ENCODE results near the gene FOXP1. TPM values are rescaled to one million over a fixed set of nuclear protein-coding genes. Genes with fewer than 3 reads are reported as not detected.

Gene FOXP1
- total and polyA plus RNA-seq, 7 experiments from 2014 or later: 104 to 537 (median 444) TPM

- peaks cover 0 to 33% of the 10 kb centered on the region in 2 donors for H3K4me1 ChIP-seq (ENCODE audit: control insufficient read depth in 2 of 2, insufficient read depth in 2 of 2, low read length in 2 of 2)
- peaks cover 25 to 87% (median 78%) of the 10 kb centered on the region in 7 donors for H3K4me1 Mint-ChIP-seq
- no peaks in the 10 kb centered on the region for H3K27me3 Mint-ChIP-seq
- H3K4me3 Mint-ChIP-seq: peak overlapping the region in 9 of 10 donors; percentile 14 to 66 (median 55)
- ATAC-seq (peak; percentile 36), DNase-seq (no peak)
- intact Hi-C loops (cut with micrococcal nuclease): loop anchor here in 1 of 2 donors (1.0 to 2.0 kb wide), 3 partner anchors 8 to 34 kb away; no protein-coding TSS in a partner anchor
- peaks cover 0 to 19% (median 0%) of the 10 kb centered on the region in 3 experiments for H3K36me3 ChIP-seq (ENCODE audit: control insufficient read depth in 2 of 3, insufficient read depth in 3 of 3, low read length in 3 of 3)
- H3K27me3 ChIP-seq (ENCODE audit: control insufficient read depth in 2 of 2, insufficient read depth in 2 of 2, low read length in 2 of 2): no peaks in the 10 kb centered on the region
- ChIA-PET CTCF (no interaction called here), POLR2A (interaction anchor here (1.1 to 1.4 kb wide), 2 partner anchors 11 to 13 kb away, joined by 3 to 5 read pairs; no protein-coding TSS in a partner anchor)
- H3K4me3 ChIP-seq (ENCODE audit: low read length): no peak overlapping the region
- peaks cover 0 to 2% (median 0%) of the 10 kb centered on the region in 11 donors for H3K9me3 Mint-ChIP-seq
- peak overlapping the region in 8 of 9 donors; percentile 69 to 84 (median 74) for H3K27ac Mint-ChIP-seq
- peaks cover 0 to 48% (median 25%) of the 10 kb centered on the region in 5 donors for H3K36me3 Mint-ChIP-seq
- H3K27ac ChIP-seq (ENCODE audit: low read depth, low read length): peak overlapping the region; percentile 50
- no peaks in the 10 kb centered on the region for H3K9me3 ChIP-seq (ENCODE audit: control insufficient read depth in 2 of 3, low read length in 3 of 3)
Measured at GRCh38 chr3:71264840-71265239, 318.7 kb downstream of the FOXP1 start.

- no peaks in the 10 kb centered on the region for H3K27me3 Mint-ChIP-seq
- POLR2A ChIA-PET: interaction anchor here (0.6 to 1.1 kb wide), 3 partner anchors 36 to 269 kb away, joined by 3 to 4 read pairs (median 4); no protein-coding TSS in a partner anchor
- ATAC-seq (no peak), DNase-seq (no peak)
- no peak overlapping the region for H3K27ac ChIP-seq (ENCODE audit: low read depth, low read length)
- H3K9me3 ChIP-seq (ENCODE audit: control insufficient read depth in 2 of 3, low read length in 3 of 3): no peaks in the 10 kb centered on the region
- no peaks in the 10 kb centered on the region for H3K9me3 Mint-ChIP-seq
- intact Hi-C loops (cut with micrococcal nuclease): no loop called here
- peaks cover 0 to 15% (median 0%) of the 10 kb centered on the region in 3 experiments for H3K36me3 ChIP-seq (ENCODE audit: control insufficient read depth in 2 of 3, insufficient read depth in 3 of 3, low read length in 3 of 3)
- H3K27me3 ChIP-seq (ENCODE audit: control insufficient read depth in 2 of 2, insufficient read depth in 2 of 2, low read length in 2 of 2): no peaks in the 10 kb centered on the region
- H3K4me3 ChIP-seq (ENCODE audit: low read length): no peak overlapping the region
- H3K27ac Mint-ChIP-seq: peak overlapping the region in 8 of 9 donors; percentile 35 to 82 (median 76)
- H3K36me3 Mint-ChIP-seq: peaks cover 0 to 59% (median 39%) of the 10 kb centered on the region in 5 donors
- peak overlapping the region in 8 of 10 donors; percentile 4 to 57 (median 26) for H3K4me3 Mint-ChIP-seq
- peaks cover 29 to 90% (median 81%) of the 10 kb centered on the region in 7 donors for H3K4me1 Mint-ChIP-seq
- H3K4me1 ChIP-seq (ENCODE audit: control insufficient read depth in 2 of 2, insufficient read depth in 2 of 2, low read length in 2 of 2): peaks cover 0 to 41% of the 10 kb centered on the region in 2 donors
- CTCF ChIA-PET: interaction anchor here (0.6 kb wide), 1 partner anchor 11 kb away, joined by 3 read pairs; no protein-coding TSS in a partner anchor
Measured at GRCh38 chr3:71262364-71263265, 320.9 kb downstream of the FOXP1 start.

DNA sequence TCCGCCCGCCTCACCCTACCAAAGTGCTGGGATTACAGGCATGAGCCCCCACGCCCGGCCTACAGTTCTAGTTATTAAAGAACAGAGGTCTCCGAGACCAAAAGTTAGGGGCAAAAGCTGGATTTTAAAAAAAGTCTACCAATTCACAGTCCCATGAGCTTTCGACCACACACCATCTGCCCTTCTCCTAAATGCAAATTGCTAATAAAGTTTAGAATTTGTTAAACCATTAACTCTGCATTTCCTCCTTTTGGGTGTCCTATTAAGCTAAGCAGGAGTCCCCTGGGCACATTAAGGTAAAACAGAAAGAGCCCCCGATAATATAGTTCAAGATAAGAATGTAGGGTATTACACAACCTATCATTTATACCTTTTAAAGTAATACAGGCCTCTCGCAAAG, 322.7 kb downstream of the FOXP1 start:
- Mint-ChIP-seq H3K9me3 (no peaks in the 10 kb centered on the region), H3K36me3 (peaks cover 4 to 59% (median 33%) of the 10 kb centered on the region in 5 donors), H3K4me1 (peaks cover 28 to 90% (median 79%) of the 10 kb centered on the region in 7 donors), H3K27ac (peak overlapping the region in 2 of 9 donors; percentile 13 to 34), H3K27me3 (no peaks in the 10 kb centered on the region), H3K4me3 (no peak overlapping the region)
- Histone ChIP-seq H3K9me3 (ENCODE audit: control insufficient read depth in 2 of 3, low read length in 3 of 3) (no peaks in the 10 kb centered on the region), H3K4me1 (ENCODE audit: control insufficient read depth in 2 of 2, insufficient read depth in 2 of 2, low read length in 2 of 2) (peaks cover 0 to 40% of the 10 kb centered on the region in 2 donors), H3K27ac (ENCODE audit: low read depth, low read length) (no peak overlapping the region), H3K27me3 (ENCODE audit: control insufficient read depth in 2 of 2, insufficient read depth in 2 of 2, low read length in 2 of 2) (no peaks in the 10 kb centered on the region), H3K36me3 (ENCODE audit: control insufficient read depth in 2 of 3, insufficient read depth in 3 of 3, low read length in 3 of 3) (peaks cover 0 to 17% (median 0%) of the 10 kb centered on the region in 3 experiments), H3K4me3 (ENCODE audit: low read length) (no peak overlapping the region)
- DNase-seq: no peak
- intact Hi-C loops (cut with micrococcal nuclease): no loop called here
- ChIA-PET POLR2A (no interaction called here), CTCF (no interaction called here)
- ATAC-seq: no peak

DNA sequence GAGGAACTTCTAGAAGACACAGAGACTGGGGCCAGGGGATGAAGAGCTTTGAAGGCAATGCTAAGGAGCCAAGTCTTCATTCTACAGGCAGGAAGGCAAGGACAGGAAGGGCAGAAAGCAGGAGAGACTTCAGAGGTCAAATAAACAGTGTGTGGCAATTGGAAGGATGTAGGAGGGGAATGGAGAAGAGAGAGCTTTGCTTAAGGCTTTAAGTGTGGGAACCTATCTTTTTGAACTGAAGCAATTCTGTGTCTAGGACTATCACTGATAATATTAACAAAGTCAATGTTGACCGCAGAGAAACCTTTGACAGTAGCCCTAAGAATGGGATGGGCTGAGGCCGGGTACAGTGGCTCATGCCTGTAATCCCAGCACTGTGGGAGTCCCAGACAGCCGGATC, 325.0 kb downstream of the FOXP1 start:
- H3K4me1 Mint-ChIP-seq: peaks cover 11 to 91% (median 78%) of the 10 kb centered on the region in 7 donors
- CTCF ChIA-PET: no interaction called here
- H3K4me3 ChIP-seq (ENCODE audit: low read length): no peak overlapping the region
- H3K27ac ChIP-seq (ENCODE audit: low read depth, low read length): peak overlapping the region; percentile 23
- no peaks in the 10 kb centered on the region for H3K27me3 Mint-ChIP-seq
- peaks cover 0 to 17% (median 0%) of the 10 kb centered on the region in 3 experiments for H3K36me3 ChIP-seq (ENCODE audit: control insufficient read depth in 2 of 3, insufficient read depth in 3 of 3, low read length in 3 of 3)
- no peak for DNase-seq
- H3K36me3 Mint-ChIP-seq: peaks cover 4 to 59% (median 21%) of the 10 kb centered on the region in 5 donors
- H3K9me3 ChIP-seq (ENCODE audit: control insufficient read depth in 2 of 3, low read length in 3 of 3): no peaks in the 10 kb centered on the region
- peaks cover 0 to 37% of the 10 kb centered on the region in 2 donors for H3K4me1 ChIP-seq (ENCODE audit: control insufficient read depth in 2 of 2, insufficient read depth in 2 of 2, low read length in 2 of 2)
- H3K4me3 Mint-ChIP-seq: peak overlapping the region in 3 of 10 donors; percentile 24 to 46 (median 39)
- H3K27ac Mint-ChIP-seq: peak overlapping the region in 8 of 9 donors; percentile 40 to 90 (median 78)
- H3K27me3 ChIP-seq (ENCODE audit: control insufficient read depth in 2 of 2, insufficient read depth in 2 of 2, low read length in 2 of 2): no peaks in the 10 kb centered on the region
- POLR2A ChIA-PET: interaction anchor here (1.2 kb wide), 1 partner anchor 11 kb away, joined by 3 read pairs; no protein-coding TSS in a partner anchor
- intact Hi-C loops (cut with micrococcal nuclease): no loop called here
- ATAC-seq: no peak
- no peaks in the 10 kb centered on the region for H3K9me3 Mint-ChIP-seq

- H3K27ac ChIP-seq (ENCODE audit: low read depth, low read length): peak overlapping the region; percentile 23
- CTCF ChIA-PET: no interaction called here
Measured at GRCh38 chr3:71258116-71258515, 325.4 kb downstream of the FOXP1 start.

DNA sequence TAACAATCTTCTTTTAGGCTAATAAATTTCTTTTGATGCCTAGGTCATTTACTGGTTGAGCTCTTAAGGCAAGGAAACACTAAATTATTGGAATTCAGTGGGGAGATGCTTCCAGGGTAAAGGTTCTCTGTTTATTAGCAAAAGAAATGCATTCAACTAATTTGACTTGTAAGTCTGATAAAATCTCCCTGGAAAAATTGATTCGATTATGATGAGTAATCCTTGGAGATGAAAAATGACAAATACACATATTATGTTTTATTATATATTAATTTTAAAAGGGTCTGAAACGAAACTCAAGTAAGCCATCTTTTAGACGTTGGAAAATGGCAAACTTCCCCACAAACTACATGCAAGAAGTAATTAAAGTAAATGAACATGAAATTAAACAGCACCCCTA, 328.0 kb downstream of the FOXP1 start:
- Histone ChIP-seq H3K27ac (ENCODE audit: low read depth, low read length) (no peak overlapping the region), H3K27me3 (ENCODE audit: control insufficient read depth in 2 of 2, insufficient read depth in 2 of 2, low read length in 2 of 2) (no peaks in the 10 kb centered on the region), H3K4me3 (ENCODE audit: low read length) (no peak overlapping the region), H3K36me3 (ENCODE audit: control insufficient read depth in 2 of 3, insufficient read depth in 3 of 3, low read length in 3 of 3) (peaks cover 0 to 10% (median 0%) of the 10 kb centered on the region in 3 experiments), H3K4me1 (ENCODE audit: control insufficient read depth in 2 of 2, insufficient read depth in 2 of 2, low read length in 2 of 2) (peaks cover 0 to 32% of the 10 kb centered on the region in 2 donors), H3K9me3 (ENCODE audit: control insufficient read depth in 2 of 3, low read length in 3 of 3) (no peaks in the 10 kb centered on the region)
- ATAC-seq (no peak), DNase-seq (no peak)
- intact Hi-C loops (cut with micrococcal nuclease): no loop called here
- Mint-ChIP-seq H3K4me1 (peaks cover 7 to 92% (median 80%) of the 10 kb centered on the region in 7 donors), H3K4me3 (no peak overlapping the region), H3K27me3 (no peaks in the 10 kb centered on the region), H3K36me3 (peaks cover 4 to 66% (median 23%) of the 10 kb centered on the region in 5 donors), H3K27ac (peak overlapping the region in 1 of 9 donors; percentile 76), H3K9me3 (peaks cover 0 to 3% (median 0%) of the 10 kb centered on the region in 11 donors)
- ChIA-PET CTCF (no interaction called here), POLR2A (no interaction called here)

More at GRCh38 chr3:71258116-71258515, 325.4 kb downstream of the FOXP1 start:
- Histone ChIP-seq H3K4me3 (ENCODE audit: low read length) (no peak overlapping the region), H3K9me3 (ENCODE audit: control insufficient read depth in 2 of 3, low read length in 3 of 3) (no peaks in the 10 kb centered on the region), H3K36me3 (ENCODE audit: control insufficient read depth in 2 of 3, insufficient read depth in 3 of 3, low read length in 3 of 3) (peaks cover 0 to 14% (median 0%) of the 10 kb centered on the region in 3 experiments), H3K4me1 (ENCODE audit: control insufficient read depth in 2 of 2, insufficient read depth in 2 of 2, low read length in 2 of 2) (peaks cover 0 to 37% of the 10 kb centered on the region in 2 donors), H3K27me3 (ENCODE audit: control insufficient read depth in 2 of 2, insufficient read depth in 2 of 2, low read length in 2 of 2) (no peaks in the 10 kb centered on the region)
- peak overlapping the region in 8 of 9 donors; percentile 40 to 90 (median 78) for H3K27ac Mint-ChIP-seq
- intact Hi-C loops (cut with micrococcal nuclease): no loop called here
- no peak for DNase-seq
- H3K4me1 Mint-ChIP-seq: peaks cover 10 to 91% (median 76%) of the 10 kb centered on the region in 7 donors
- POLR2A ChIA-PET: interaction anchor here (0.8 to 1.2 kb wide), 2 partner anchors 11 to 1579 kb away, joined by 3 read pairs; no protein-coding TSS in a partner anchor
- ATAC-seq: no peak
- H3K9me3 Mint-ChIP-seq: no peaks in the 10 kb centered on the region
- peaks cover 4 to 58% (median 20%) of the 10 kb centered on the region in 5 donors for H3K36me3 Mint-ChIP-seq
- H3K27me3 Mint-ChIP-seq: no peaks in the 10 kb centered on the region
- H3K4me3 Mint-ChIP-seq: peak overlapping the region in 2 of 10 donors; percentile 39 to 46

All from naive thymus-derived CD4-positive, alpha-beta T cell (primary cell).